ENCODE measurements around the gene PTBP1. TPM values are rescaled to one million over a fixed set of nuclear protein-coding genes. Genes with fewer than 3 reads are reported as not detected.
A peak's percentile ranks its signal among the peaks of the same experiment; 100 is the strongest.

Gene PTBP1
- total and polyA plus RNA-seq, 2 experiments from 2014 or later = 178 to 219 TPM

DNA sequence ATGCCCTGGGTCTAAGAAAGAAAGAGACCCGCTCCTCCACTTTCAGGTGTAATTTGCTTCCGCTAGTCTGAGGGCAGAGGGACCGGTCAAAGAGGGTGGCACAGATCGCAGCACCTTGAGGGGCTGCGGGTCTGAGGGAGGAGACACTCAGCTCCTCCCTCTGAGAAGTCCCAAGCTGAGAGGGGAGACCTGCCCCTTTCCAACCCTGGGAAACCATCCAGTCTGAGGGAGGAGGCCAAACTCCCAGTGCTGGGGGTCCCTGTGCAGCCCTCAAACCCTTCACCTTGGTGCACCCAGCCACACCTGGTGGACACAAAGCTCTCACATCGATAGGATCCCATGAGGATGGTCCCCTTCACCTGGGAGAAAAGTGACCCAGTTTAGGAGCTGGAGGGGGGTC is 33.4 kb upstream of the PTBP1 start:
- DNase-seq (ENCODE audit: low spot score) = no peak
- Histone ChIP-seq H3K9me3 (ENCODE audit: low read depth) (no peaks in the 10 kb centered on the region), H3K27me3 (no peaks in the 10 kb centered on the region), H2AFZ (no peak overlapping the region), H3K4me3 (no peak overlapping the region), H3K27ac (no peak overlapping the region), H3K4me1 (ENCODE audit: insufficient read depth) (peaks cover 3% of the 10 kb centered on the region), H3K36me3 (replicated peaks; ENCODE audit: insufficient read depth, low read depth) (no peaks in the 10 kb centered on the region), H4K20me1 (ENCODE audit: insufficient read depth, poor library complexity, severe bottlenecking) (no peaks in the 10 kb centered on the region), H3K79me2 (no peaks in the 10 kb centered on the region), H3K4me2 (no peak overlapping the region), H3K9me2 (replicated peaks; ENCODE audit: insufficient read depth) (no peaks in the 10 kb centered on the region)
- TF ChIP-seq EZH2phosphoT487 (IDR thresholded peaks at IDR 0.05; ENCODE audit: low read depth, severe bottlenecking, unreplicated experiment) = no peak
- no peak for TF ChIP-seq EZH2 (IDR thresholded peaks at IDR 0.05; ENCODE audit: borderline replicate concordance)
- TF ChIP-seq, protein P1, sequence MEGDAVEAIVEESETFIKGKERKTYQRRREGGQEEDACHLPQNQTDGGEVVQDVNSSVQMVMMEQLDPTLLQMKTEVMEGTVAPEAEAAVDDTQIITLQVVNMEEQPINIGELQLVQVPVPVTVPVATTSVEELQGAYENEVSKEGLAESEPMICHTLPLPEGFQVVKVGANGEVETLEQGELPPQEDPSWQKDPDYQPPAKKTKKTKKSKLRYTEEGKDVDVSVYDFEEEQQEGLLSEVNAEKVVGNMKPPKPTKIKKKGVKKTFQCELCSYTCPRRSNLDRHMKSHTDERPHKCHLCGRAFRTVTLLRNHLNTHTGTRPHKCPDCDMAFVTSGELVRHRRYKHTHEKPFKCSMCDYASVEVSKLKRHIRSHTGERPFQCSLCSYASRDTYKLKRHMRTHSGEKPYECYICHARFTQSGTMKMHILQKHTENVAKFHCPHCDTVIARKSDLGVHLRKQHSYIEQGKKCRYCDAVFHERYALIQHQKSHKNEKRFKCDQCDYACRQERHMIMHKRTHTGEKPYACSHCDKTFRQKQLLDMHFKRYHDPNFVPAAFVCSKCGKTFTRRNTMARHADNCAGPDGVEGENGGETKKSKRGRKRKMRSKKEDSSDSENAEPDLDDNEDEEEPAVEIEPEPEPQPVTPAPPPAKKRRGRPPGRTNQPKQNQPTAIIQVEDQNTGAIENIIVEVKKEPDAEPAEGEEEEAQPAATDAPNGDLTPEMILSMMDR (IDR thresholded peaks at IDR 0.05; ENCODE audit: poor library complexity) = no peak
- 95% methylated on average over 6 of the region's 6 CpGs for WGBS (ENCODE audit: low lambda C conversion rate, missing lambda C conversion rate)

DNA sequence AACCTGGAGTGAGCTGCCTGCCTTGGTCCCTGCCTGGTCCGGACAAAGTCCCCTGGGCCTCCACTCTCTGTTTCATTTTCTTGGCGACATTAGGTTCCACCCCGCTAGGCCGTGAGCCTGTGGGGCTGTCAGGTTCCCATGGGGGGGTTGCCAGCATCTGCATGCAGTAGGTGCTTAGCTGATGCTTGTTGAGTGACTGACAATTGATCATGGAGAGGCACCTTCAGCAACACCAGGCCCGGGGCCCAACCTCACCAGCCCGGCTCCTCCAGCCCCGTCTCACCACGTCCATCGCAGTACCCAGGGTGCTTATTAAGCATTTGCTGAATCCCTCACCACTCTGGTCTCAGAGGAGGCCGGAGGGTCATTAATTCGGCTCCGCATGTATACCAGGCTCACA is 33.0 kb upstream of the PTBP1 start:
- H3K9me2 ChIP-seq (replicated peaks; ENCODE audit: insufficient read depth) = no peaks in the 10 kb centered on the region
- peak; percentile 4 for DNase-seq (ENCODE audit: low spot score)
- H3K4me2 ChIP-seq = no peak overlapping the region
- TF ChIP-seq, protein P1 (IDR thresholded peaks at IDR 0.05; ENCODE audit: poor library complexity) = no peak
- no peak for TF ChIP-seq EZH2phosphoT487 (IDR thresholded peaks at IDR 0.05; ENCODE audit: low read depth, severe bottlenecking, unreplicated experiment)
- H3K36me3 ChIP-seq (replicated peaks; ENCODE audit: insufficient read depth, low read depth) = no peaks in the 10 kb centered on the region
- WGBS (ENCODE audit: low lambda C conversion rate, missing lambda C conversion rate) = 97% methylated on average over 12 of the region's 12 CpGs
- H3K27ac ChIP-seq = no peak overlapping the region
- no peaks in the 10 kb centered on the region for H3K27me3 ChIP-seq
- H2AFZ ChIP-seq = no peak overlapping the region
- no peaks in the 10 kb centered on the region for H4K20me1 ChIP-seq (ENCODE audit: insufficient read depth, poor library complexity, severe bottlenecking)
- H3K4me1 ChIP-seq (ENCODE audit: insufficient read depth) = peaks cover 5% of the 10 kb centered on the region
- H3K9me3 ChIP-seq (ENCODE audit: low read depth) = no peaks in the 10 kb centered on the region
- H3K4me3 ChIP-seq = no peak overlapping the region
- H3K79me2 ChIP-seq = no peaks in the 10 kb centered on the region

DNA sequence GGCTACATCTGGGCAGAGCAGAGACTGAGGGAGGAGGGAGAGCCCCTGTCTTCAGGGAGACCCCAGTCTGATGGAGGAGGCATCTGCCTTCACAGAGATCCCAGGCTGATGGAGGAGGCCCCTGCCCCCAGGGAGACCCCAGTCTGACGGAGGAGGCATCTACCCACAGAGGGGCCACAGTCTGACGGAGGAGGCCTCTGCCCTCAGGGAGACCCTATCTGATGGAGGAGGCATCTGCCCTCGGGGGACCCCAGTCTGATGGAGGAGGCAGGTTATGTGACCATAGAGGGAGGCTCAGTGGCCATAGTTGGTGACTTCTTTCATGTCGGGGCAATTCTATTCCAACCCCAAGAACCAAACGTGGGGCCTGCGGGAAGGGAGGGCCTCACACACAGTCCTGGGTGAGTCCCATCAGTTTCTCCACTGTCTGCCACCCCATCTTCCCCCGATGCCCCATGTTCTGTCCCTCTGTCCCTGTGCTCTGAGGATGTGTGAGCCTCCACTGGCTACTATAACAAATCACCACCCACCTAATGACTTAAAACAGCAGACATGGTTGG is 32.0 kb upstream of the PTBP1 start:
- no peaks in the 10 kb centered on the region for H3K27me3 ChIP-seq
- TF ChIP-seq, protein P1 (IDR thresholded peaks at IDR 0.05; ENCODE audit: poor library complexity) = no peak
- TF ChIP-seq EZH2phosphoT487 (IDR thresholded peaks at IDR 0.05; ENCODE audit: low read depth, severe bottlenecking, unreplicated experiment) = no peak
- no peak for TF ChIP-seq EZH2 (IDR thresholded peaks at IDR 0.05; ENCODE audit: borderline replicate concordance)
- no peak overlapping the region for H2AFZ ChIP-seq
- no peaks in the 10 kb centered on the region for H3K9me2 ChIP-seq (replicated peaks; ENCODE audit: insufficient read depth)
- no peaks in the 10 kb centered on the region for H4K20me1 ChIP-seq (ENCODE audit: insufficient read depth, poor library complexity, severe bottlenecking)
- no peak overlapping the region for H3K4me2 ChIP-seq
- no peaks in the 10 kb centered on the region for H3K79me2 ChIP-seq
- peaks cover 5% of the 10 kb centered on the region for H3K4me1 ChIP-seq (ENCODE audit: insufficient read depth)
- H3K4me3 ChIP-seq = no peak overlapping the region
- H3K9me3 ChIP-seq (ENCODE audit: low read depth) = no peaks in the 10 kb centered on the region
- no peaks in the 10 kb centered on the region for H3K36me3 ChIP-seq (replicated peaks; ENCODE audit: insufficient read depth, low read depth)
- 92% methylated on average over 7 of the region's 7 CpGs for WGBS (ENCODE audit: low lambda C conversion rate, missing lambda C conversion rate)
- peak; percentile 8 for DNase-seq (ENCODE audit: low spot score)
- no peak overlapping the region for H3K27ac ChIP-seq
